Measurements from ENCODE around the gene PRSS16.

DNA sequence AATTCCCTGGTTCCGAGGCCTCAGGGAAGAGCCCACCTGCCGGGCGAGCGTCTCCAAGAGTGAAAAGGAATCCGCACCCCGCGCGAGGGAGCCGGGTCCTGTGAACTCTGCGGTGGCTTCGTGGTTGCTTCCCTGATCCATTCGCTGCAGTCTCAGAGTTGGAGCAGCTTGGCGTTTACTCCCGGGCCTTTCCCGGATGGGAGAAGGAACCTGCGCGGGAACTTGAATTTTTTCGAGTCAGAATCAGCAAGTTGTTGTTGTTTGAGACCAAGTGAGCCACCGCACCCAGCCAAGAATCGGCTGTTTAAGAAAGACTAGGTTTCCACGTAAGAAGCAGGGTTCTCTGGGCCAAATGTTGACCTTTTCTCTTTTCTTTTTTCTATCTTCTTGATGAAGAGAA is 12.9 kb downstream of the PRSS16 start:
- TF ChIP-seq, protein P1, sequence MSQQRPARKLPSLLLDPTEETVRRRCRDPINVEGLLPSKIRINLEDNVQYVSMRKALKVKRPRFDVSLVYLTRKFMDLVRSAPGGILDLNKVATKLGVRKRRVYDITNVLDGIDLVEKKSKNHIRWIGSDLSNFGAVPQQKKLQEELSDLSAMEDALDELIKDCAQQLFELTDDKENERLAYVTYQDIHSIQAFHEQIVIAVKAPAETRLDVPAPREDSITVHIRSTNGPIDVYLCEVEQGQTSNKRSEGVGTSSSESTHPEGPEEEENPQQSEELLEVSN (IDR thresholded peaks at IDR 0.05; ENCODE audit: borderline replicate concordance, low read depth), result no peak
- TF ChIP-seq POLR2A (IDR thresholded peaks at IDR 0.05; ENCODE audit: low read length), result no peak
- no peak for TF ChIP-seq MAX (IDR thresholded peaks at IDR 0.05)
- TF ChIP-seq, protein P2, sequence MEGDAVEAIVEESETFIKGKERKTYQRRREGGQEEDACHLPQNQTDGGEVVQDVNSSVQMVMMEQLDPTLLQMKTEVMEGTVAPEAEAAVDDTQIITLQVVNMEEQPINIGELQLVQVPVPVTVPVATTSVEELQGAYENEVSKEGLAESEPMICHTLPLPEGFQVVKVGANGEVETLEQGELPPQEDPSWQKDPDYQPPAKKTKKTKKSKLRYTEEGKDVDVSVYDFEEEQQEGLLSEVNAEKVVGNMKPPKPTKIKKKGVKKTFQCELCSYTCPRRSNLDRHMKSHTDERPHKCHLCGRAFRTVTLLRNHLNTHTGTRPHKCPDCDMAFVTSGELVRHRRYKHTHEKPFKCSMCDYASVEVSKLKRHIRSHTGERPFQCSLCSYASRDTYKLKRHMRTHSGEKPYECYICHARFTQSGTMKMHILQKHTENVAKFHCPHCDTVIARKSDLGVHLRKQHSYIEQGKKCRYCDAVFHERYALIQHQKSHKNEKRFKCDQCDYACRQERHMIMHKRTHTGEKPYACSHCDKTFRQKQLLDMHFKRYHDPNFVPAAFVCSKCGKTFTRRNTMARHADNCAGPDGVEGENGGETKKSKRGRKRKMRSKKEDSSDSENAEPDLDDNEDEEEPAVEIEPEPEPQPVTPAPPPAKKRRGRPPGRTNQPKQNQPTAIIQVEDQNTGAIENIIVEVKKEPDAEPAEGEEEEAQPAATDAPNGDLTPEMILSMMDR (IDR thresholded peaks at IDR 0.05), result no peak
- TF ChIP-seq MAZ (IDR thresholded peaks at IDR 0.05; ENCODE audit: borderline replicate concordance, low read depth, low read length), result no peak
- no peak for TF ChIP-seq ESRRA (IDR thresholded peaks at IDR 0.05; ENCODE audit: borderline replicate concordance, low read length)
- no peak for TF ChIP-seq MAFK (IDR thresholded peaks at IDR 0.05; ENCODE audit: partially characterized antibody)
- TF ChIP-seq, protein P3, sequence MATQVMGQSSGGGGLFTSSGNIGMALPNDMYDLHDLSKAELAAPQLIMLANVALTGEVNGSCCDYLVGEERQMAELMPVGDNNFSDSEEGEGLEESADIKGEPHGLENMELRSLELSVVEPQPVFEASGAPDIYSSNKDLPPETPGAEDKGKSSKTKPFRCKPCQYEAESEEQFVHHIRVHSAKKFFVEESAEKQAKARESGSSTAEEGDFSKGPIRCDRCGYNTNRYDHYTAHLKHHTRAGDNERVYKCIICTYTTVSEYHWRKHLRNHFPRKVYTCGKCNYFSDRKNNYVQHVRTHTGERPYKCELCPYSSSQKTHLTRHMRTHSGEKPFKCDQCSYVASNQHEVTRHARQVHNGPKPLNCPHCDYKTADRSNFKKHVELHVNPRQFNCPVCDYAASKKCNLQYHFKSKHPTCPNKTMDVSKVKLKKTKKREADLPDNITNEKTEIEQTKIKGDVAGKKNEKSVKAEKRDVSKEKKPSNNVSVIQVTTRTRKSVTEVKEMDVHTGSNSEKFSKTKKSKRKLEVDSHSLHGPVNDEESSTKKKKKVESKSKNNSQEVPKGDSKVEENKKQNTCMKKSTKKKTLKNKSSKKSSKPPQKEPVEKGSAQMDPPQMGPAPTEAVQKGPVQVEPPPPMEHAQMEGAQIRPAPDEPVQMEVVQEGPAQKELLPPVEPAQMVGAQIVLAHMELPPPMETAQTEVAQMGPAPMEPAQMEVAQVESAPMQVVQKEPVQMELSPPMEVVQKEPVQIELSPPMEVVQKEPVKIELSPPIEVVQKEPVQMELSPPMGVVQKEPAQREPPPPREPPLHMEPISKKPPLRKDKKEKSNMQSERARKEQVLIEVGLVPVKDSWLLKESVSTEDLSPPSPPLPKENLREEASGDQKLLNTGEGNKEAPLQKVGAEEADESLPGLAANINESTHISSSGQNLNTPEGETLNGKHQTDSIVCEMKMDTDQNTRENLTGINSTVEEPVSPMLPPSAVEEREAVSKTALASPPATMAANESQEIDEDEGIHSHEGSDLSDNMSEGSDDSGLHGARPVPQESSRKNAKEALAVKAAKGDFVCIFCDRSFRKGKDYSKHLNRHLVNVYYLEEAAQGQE (IDR thresholded peaks at IDR 0.05), result no peak
